DND-41 (cell line): Measurements from ENCODE around the gene REXO4.

Experiments
- EZH2 ChIP-seq: IDR thresholded peaks from 3 replicates; pipeline ENCODE4 v1.6.1; 2012; ENCODE audit warnings: borderline replicate concordance, low read depth, mild to moderate bottlenecking, moderate library complexity, low read length, inconsistent platforms; ENCODE audit not compliant: severe bottlenecking
- TF ChIP-seq, protein P1 (sequence below): IDR thresholded peaks from 2 replicates; pipeline ENCODE4 v1.5.1; 2012; ENCODE audit warnings: borderline replicate concordance, low read length, moderate library complexity, mild to moderate bottlenecking; ENCODE audit not compliant: poor library complexity, severe bottlenecking; ENCODE audit errors: extremely low read depth

DNA sequence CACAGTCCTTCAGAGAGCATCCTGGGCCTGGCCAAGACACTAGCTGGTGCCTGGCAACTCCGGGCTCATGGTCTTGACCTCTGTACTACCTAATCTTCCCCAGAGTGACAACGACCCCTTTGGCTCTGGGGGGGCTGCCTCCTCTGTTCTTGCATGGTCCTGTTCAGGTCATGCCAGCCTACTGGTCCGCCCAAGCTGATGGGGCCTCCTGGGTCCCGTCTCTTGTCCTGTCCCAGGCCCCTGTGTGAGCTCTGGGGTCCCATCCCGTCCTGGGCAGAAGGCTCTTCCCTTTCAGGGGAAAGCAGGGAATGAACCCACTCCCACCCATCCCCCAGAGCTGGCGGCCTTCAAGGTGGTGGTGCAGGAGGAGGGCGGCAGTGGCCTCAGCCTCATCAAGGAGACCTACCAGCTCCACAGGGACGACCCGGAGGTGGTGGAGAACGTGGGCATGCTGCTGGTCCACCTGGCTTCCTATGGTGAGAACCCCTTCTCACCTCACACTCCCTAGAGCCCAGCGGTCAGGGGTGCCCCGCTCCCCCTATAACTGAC is 13.3 kb downstream of the REXO4 start:
- TF ChIP-seq, protein P1, sequence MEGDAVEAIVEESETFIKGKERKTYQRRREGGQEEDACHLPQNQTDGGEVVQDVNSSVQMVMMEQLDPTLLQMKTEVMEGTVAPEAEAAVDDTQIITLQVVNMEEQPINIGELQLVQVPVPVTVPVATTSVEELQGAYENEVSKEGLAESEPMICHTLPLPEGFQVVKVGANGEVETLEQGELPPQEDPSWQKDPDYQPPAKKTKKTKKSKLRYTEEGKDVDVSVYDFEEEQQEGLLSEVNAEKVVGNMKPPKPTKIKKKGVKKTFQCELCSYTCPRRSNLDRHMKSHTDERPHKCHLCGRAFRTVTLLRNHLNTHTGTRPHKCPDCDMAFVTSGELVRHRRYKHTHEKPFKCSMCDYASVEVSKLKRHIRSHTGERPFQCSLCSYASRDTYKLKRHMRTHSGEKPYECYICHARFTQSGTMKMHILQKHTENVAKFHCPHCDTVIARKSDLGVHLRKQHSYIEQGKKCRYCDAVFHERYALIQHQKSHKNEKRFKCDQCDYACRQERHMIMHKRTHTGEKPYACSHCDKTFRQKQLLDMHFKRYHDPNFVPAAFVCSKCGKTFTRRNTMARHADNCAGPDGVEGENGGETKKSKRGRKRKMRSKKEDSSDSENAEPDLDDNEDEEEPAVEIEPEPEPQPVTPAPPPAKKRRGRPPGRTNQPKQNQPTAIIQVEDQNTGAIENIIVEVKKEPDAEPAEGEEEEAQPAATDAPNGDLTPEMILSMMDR = no peak
- no peak for TF ChIP-seq EZH2
